HS-27A (cell line): ENCODE results near the gene ADCY5.
A peak's percentile ranks its signal among the peaks of the same experiment; 100 is the strongest.

Source experiments
- DNase-seq: peaks from one replicate; pipeline ENCODE4 v3.0.0-alpha.2; 2012; ENCODE audit warnings: low read depth, missing footprints

ADCY5 gene

GRCh38 chr3:123341871-123342630 lies 106.8 kb downstream of the ADCY5 start:
- no peak for DNase-seq

- no peak for DNase-seq
These were observed 108.6 kb downstream of the ADCY5 start for GRCh38 chr3:123340336-123340735.

GRCh38 chr3:123339302-123339701 lies 109.6 kb downstream of the ADCY5 start:
- DNase-seq, result no peak

GRCh38 chr3:123338620-123339061 lies 110.2 kb downstream of the ADCY5 start:
- no peak for DNase-seq

- no peak for DNase-seq
These were observed 110.8 kb downstream of the ADCY5 start for GRCh38 chr3:123337948-123338619.

- no peak for DNase-seq
These were observed 111.7 kb downstream of the ADCY5 start for GRCh38 chr3:123337226-123337625.

- DNase-seq, result no peak
These were observed 112.4 kb downstream of the ADCY5 start for GRCh38 chr3:123336441-123336851.

- DNase-seq, result no peak
These were observed 112.9 kb downstream of the ADCY5 start for GRCh38 chr3:123336001-123336400.

GRCh38 chr3:123335007-123335670 lies 113.8 kb downstream of the ADCY5 start:
- DNase-seq, result no peak

GRCh38 chr3:123334056-123334455 lies 114.8 kb downstream of the ADCY5 start:
- DNase-seq, result no peak

- DNase-seq, result no peak
These were observed 115.5 kb downstream of the ADCY5 start for GRCh38 chr3:123333401-123333800.

GRCh38 chr3:123332124-123332641 lies 116.7 kb downstream of the ADCY5 start:
- no peak for DNase-seq

- DNase-seq, result no peak
These were observed 117.2 kb downstream of the ADCY5 start for GRCh38 chr3:123331651-123332050.

GRCh38 chr3:123331006-123331405 lies 117.9 kb downstream of the ADCY5 start:
- no peak for DNase-seq

GRCh38 chr3:123330441-123330991 lies 118.4 kb downstream of the ADCY5 start:
- DNase-seq, result no peak

- no peak for DNase-seq
These were observed 119.1 kb downstream of the ADCY5 start for GRCh38 chr3:123329636-123330340.

- DNase-seq, result peak; percentile 19
These were observed 119.8 kb downstream of the ADCY5 start for GRCh38 chr3:123328851-123329635.

GRCh38 chr3:123327956-123328850 lies 120.7 kb downstream of the ADCY5 start:
- DNase-seq, result no peak

GRCh38 chr3:123327480-123327879 lies 121.4 kb downstream of the ADCY5 start:
- DNase-seq, result no peak

GRCh38 chr3:123326531-123326930 lies 122.4 kb downstream of the ADCY5 start:
- no peak for DNase-seq
